Measurements from ENCODE around the gene ARHGEF10L. TPM values are rescaled to one million over a fixed set of nuclear protein-coding genes. Genes with fewer than 3 reads are reported as not detected.

The ARHGEF10L gene
- total RNA-seq, 2 experiments from 2014 or later = not detected

DNA sequence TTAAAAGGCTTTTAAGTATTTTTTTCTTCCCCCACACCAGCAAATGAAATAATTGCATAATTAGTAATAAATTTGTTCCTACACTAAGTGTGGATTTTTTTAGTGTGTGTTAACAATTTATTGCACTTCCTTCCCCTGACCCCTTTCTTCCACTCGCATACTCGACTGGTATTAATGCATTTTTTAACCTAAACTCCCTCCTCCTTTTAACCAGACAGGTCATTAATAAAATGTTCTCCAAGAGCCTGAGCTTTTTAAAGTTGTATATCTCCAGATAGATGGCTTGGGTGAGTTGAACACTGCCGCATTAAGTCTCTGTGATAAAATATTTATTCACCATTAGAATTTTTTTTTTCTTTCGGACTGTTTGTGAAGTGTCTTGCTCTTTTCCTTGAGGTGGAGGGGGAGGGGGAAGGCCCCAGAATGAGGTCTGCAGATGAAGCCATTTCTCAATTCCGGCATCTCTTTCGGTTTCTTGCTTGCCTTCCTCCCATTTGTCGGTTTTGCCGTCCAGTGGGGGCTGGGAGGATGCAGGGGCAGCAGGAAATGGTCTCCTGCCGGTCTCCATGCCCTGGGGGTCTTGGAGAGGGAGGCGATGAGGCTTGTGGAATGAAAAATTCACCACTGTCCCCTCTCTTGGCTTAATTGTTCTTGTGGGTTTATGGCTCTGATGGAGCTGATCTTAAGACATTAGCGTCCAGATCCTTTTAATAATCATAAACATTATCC lies 151.6 kb downstream of the ARHGEF10L start:
- no peak for DNase-seq
- Mint-ChIP-seq H3K27ac (no peak overlapping the region), H3K4me1 (no peaks in the 10 kb centered on the region), H3K27me3 (peaks cover 10% of the 10 kb centered on the region), H3K36me3 (no peaks in the 10 kb centered on the region), H3K4me3 (no peak overlapping the region), H3K9me3 (no peaks in the 10 kb centered on the region)

DNA sequence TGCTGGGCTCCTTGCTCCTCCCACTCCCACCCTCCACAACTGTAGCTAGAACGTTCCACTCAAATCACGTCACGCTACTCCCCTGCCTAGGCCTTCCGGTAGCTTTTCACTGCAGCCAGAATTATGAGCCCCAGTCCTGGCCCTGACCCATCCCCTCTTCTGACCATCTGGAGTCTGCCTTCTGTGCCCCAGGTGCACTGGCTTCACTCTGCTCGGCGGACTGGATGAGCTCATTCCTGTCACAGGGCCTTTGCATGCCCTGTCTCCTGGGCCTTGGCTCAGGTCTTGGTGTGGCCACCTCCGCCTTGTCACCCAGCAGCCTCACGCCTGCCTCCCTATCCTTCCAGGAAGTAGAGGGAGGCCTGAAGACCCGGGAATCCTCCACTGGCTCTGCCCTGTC lies 153.1 kb downstream of the ARHGEF10L start:
- DNase-seq = no peak
- Mint-ChIP-seq H3K4me1 (no peaks in the 10 kb centered on the region), H3K9me3 (no peaks in the 10 kb centered on the region), H3K27me3 (peaks cover 14% of the 10 kb centered on the region), H3K4me3 (no peak overlapping the region), H3K27ac (no peak overlapping the region), H3K36me3 (no peaks in the 10 kb centered on the region)

DNA sequence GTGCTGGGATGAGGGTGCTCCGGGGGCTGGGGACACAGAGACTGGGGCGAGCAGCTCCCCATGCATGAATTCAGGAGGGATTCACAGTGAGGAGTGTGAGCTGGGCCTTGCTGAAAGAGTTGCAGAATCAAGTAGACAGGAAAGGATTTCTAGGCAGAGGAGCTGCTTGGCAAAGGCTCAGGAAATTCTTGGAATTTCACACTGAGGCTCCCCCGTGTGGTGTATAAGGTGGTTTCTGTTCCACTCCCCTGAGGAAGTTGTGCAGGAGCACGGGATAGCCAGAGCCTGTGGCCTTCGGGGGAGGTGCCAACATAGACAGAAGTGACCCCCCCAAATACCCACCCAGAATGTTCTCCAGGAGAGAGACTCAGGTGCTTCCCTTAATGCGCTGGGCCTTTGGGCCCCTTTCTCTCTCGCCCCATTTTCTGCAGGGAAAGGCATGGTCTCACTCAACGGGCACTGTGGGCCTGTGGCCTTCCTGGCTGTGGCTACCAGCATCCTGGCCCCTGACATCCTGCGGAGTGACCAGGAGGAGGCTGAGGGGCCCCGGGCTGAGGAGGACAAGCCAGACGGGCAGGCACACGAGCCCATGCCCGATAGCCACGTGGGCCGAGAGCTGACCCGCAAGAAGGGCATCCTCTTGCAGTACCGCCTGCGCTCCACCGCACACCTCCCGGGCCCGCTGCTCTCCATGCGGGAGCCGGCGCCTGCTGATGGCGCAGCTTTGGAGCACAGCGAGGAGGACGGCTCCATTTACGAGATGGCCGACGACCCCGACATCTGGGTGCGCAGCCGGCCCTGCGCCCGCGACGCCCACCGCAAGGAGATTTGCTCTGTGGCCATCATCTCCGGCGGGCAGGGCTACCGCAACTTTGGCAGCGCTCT lies 157.2 kb downstream of the ARHGEF10L start:
- Mint-ChIP-seq H3K27me3 (peaks cover 14% of the 10 kb centered on the region), H3K4me1 (no peaks in the 10 kb centered on the region), H3K36me3 (no peaks in the 10 kb centered on the region)

DNA sequence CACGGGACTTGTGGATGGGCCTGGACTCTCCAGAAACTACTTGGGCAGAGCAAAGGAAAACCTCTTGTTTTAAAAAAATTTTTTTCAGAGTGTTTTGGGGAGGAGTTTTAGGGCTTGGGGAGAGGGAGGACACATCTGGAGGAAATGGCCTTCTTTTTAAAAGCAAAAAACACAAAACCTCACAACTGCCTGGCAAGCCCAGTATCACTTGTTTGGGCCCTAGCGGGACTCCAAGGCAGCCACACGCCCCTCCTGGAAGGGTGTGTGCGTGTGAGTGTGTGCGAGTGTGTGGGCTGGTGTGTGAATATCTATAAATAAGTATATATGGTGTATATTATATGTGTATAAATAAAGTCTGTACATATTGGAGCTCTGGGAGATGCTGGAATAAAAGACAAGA lies 158.0 kb downstream of the ARHGEF10L start:
- no peaks in the 10 kb centered on the region for H3K9me3 Mint-ChIP-seq
- no peaks in the 10 kb centered on the region for H3K4me1 Mint-ChIP-seq
- no peak overlapping the region for H3K27ac Mint-ChIP-seq
- H3K27me3 Mint-ChIP-seq = peaks cover 14% of the 10 kb centered on the region
- DNase-seq = no peak
- no peak overlapping the region for H3K4me3 Mint-ChIP-seq
- no peaks in the 10 kb centered on the region for H3K36me3 Mint-ChIP-seq

More for the DNA sequence above, 157.2 kb downstream of the ARHGEF10L start:
- Mint-ChIP-seq H3K4me3 (no peak overlapping the region), H3K27ac (no peak overlapping the region), H3K9me3 (no peaks in the 10 kb centered on the region)
- DNase-seq = no peak

DNA sequence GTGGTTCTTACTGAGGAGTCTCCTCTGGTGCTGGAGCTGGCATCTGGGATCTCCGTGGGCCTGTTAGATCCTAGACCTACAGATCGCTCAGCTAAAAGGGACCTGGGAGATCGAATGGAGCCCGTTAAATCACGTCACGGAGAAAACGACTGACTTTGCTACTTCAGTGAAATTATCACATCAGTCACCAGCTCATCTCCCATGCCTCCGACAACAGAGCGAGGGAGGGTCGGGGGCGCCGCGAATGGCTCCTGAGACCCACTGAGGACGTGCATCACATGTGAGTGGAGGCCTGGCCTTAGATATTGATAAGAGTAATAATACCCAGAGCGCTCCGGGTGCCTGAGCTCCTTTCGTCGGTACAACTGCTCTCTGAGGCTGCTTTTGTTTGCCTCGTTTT lies 160.1 kb downstream of the ARHGEF10L start:
- no peak overlapping the region for H3K27ac Mint-ChIP-seq
- H3K27me3 Mint-ChIP-seq = peaks cover 3% of the 10 kb centered on the region
- H3K4me1 Mint-ChIP-seq = no peaks in the 10 kb centered on the region
- no peaks in the 10 kb centered on the region for H3K36me3 Mint-ChIP-seq
- H3K9me3 Mint-ChIP-seq = no peaks in the 10 kb centered on the region
- no peak for DNase-seq
- H3K4me3 Mint-ChIP-seq = no peak overlapping the region

DNA sequence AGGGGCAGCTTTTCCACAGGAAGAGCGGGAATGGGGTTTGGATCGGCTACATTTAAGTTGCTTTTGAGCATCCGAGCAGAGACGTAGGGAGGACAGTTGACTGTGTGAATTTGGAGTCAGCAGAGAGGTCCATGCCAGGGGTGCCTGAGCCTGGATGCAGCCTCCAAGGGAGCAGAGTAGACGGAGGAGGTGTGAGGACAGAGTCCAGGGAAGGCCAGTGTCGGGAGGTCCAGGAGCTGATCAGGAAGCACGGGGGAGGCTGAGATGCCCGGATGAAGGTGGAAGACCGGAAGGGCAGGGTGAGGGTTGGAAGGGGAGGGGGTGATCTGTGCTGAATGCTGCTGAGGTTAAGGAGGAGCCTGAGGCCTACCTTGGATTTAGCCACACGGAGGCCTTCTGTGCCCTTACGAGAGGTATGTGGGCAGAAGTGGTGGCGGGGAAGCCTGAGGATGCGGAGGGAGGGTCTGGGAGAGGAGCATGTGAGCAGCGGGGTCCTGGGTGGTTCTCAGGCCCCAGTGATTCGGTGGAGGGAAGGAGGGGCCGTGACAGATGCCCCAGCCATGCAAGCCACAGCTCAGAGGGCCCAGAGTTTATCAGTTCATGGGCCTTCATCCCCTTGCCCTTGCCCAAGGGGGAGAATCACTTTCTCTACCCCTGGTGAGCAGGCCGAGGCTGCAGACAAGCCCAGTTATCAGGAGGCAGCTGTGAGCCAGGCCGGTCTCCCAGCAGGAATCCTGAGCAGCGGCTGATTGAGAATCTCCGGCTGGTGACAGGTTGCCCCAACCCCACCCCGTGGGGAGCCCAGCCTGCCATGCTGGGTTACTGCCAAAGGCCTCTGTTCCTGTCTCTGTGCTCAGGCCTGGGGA lies 161.7 kb downstream of the ARHGEF10L start:
- Mint-ChIP-seq H3K4me1 (no peaks in the 10 kb centered on the region), H3K27me3 (peaks cover 3% of the 10 kb centered on the region), H3K27ac (no peak overlapping the region), H3K9me3 (no peaks in the 10 kb centered on the region), H3K4me3 (no peak overlapping the region), H3K36me3 (no peaks in the 10 kb centered on the region)
- no peak for DNase-seq

DNA sequence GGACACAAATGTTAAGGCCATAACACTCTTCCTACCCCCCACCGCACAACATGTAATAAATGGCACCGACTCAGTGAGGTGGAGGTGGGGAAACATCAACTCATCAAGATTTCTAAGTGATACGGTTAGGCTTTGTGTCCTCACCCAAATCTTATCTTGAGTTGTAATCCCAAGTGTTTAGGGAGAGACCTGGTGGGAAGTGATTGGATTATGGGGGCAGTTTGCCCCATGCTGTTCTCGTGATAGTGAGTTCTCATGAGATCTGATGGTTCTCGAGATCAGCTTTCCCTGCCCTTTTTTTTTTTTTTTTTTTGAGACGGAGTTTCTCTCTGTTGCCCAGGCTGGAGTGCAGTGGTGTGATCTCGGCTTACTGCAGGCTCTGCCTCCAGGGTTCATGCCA lies 164.7 kb downstream of the ARHGEF10L start:
- Mint-ChIP-seq H3K4me3 (no peak overlapping the region), H3K9me3 (no peaks in the 10 kb centered on the region), H3K36me3 (no peaks in the 10 kb centered on the region), H3K4me1 (no peaks in the 10 kb centered on the region), H3K27ac (no peak overlapping the region), H3K27me3 (no peaks in the 10 kb centered on the region)
- no peak for DNase-seq

DNA sequence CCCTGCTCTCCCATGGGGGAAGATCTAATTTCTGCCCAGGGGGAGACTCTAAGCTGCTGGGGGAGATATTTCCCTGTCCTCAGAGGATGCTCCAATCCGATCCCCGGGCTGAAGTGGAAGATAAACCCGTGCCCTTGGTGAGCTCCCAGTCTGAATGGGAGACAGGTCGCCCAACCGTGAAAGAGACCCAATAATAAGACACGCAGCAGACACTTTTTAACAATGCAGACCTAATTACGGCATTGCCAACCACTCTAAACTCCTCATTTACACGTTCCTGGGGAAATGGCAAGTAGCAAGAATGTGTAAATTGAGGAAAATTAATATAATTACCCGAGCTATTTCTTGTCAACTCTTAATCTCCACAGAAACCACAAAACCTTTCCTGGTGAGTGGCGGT lies 166.9 kb downstream of the ARHGEF10L start:
- Mint-ChIP-seq H3K9me3 (no peaks in the 10 kb centered on the region), H3K4me3 (no peak overlapping the region), H3K27me3 (no peaks in the 10 kb centered on the region), H3K4me1 (no peaks in the 10 kb centered on the region), H3K27ac (no peak overlapping the region), H3K36me3 (no peaks in the 10 kb centered on the region)
- DNase-seq = no peak

DNA sequence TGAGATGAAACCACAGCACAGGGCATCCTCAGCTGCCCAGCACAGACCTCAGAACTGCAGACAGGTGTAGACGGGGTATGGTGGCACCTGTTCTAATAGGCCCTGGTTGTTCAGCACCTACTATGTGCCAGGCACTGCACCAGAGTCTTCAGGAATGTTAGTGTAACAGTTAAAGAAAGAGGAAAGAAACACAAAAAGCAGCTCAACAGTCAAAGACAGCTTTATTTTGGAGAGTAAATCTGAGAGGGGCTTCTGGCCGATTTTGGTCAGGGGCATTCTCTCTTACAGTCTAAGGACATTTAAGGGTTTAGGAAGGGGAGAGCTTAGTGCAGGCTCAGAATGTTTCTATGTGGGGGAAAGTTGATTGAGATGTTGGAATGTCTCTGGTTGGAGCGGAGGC lies 170.5 kb downstream of the ARHGEF10L start:
- no peaks in the 10 kb centered on the region for H3K36me3 Mint-ChIP-seq
- H3K27ac Mint-ChIP-seq = no peak overlapping the region
- no peak overlapping the region for H3K4me3 Mint-ChIP-seq
- DNase-seq = no peak
- no peaks in the 10 kb centered on the region for H3K9me3 Mint-ChIP-seq
- no peaks in the 10 kb centered on the region for H3K4me1 Mint-ChIP-seq
- H3K27me3 Mint-ChIP-seq = no peaks in the 10 kb centered on the region

DNA sequence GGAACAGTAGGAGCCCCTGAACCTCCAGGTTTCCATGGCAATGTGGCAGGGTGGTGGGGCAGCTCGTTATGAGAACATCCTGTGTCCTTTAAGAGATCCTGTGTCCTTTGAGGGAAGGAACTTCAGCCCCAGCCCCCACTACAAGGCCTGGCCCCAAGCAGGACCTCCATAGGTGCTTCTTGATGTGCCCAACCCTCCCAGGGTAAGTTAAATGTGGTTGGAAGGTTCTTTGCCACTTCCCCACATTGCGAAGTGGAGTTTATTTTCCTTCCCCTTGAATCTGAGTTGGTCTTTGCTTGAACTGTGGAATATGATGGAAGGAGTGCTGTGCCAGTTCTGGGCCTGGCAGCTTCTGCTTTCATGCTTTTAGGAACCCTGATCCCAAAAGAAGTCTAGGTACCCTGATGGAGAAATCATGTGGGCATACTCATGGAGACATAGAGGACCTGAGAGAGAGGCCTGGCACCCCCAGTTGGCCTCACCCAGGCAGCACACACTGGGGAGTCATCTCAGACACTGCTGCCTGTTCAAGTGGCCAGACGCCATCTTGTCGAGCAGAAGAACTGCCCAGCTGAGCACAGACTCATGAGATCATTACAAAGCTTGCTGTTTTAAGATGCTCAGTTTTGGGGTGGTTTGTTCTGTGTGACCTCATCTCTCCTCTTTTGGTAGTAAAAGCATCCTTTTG lies 171.5 kb downstream of the ARHGEF10L start:
- Mint-ChIP-seq H3K36me3 (no peaks in the 10 kb centered on the region), H3K4me1 (no peaks in the 10 kb centered on the region), H3K9me3 (no peaks in the 10 kb centered on the region), H3K4me3 (no peak overlapping the region), H3K27me3 (no peaks in the 10 kb centered on the region), H3K27ac (no peak overlapping the region)
- DNase-seq = no peak

DNA sequence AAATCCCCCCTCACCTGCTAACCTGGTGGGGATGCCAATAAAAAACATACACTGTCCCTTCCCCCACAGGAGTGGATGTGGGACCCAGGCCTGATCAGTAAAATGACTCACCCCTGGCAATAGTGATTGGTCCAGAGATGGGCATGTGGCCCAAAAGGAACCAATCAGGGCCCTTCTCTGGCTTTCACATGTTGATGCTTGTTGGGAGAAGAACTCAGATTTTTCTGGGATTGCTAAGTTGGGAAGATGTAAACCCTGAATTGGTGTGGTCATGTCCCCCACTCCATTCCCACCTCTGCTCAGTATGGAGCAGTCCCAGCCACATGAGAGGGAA lies 172.0 kb downstream of the ARHGEF10L start:
- H3K9me3 Mint-ChIP-seq = no peaks in the 10 kb centered on the region
- H3K36me3 Mint-ChIP-seq = no peaks in the 10 kb centered on the region
- no peak overlapping the region for H3K4me3 Mint-ChIP-seq
- no peak overlapping the region for H3K27ac Mint-ChIP-seq
- H3K4me1 Mint-ChIP-seq = no peaks in the 10 kb centered on the region
- no peaks in the 10 kb centered on the region for H3K27me3 Mint-ChIP-seq
- no peak for DNase-seq

DNA sequence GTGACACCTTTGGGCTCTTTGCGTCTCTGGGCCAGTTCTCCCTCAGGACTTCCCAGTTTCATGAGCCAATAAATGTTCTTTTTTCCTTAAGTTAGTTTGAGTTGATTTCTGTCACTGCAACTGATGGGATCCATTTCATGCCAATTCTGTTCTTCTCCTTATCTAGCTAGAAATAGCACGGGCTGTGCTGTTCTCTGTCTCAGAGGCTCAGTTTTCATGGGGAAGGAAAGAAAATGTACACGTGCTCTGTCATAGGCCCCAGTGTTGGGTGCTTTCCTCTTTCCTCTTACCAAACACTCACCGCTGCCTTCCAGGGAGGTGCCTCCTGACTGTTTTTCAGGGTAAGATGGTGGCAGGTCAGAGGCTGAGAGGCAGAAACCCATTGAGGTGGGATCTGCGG lies 172.4 kb downstream of the ARHGEF10L start:
- H3K27me3 Mint-ChIP-seq = peaks cover 2% of the 10 kb centered on the region
- no peaks in the 10 kb centered on the region for H3K9me3 Mint-ChIP-seq
- H3K4me1 Mint-ChIP-seq = no peaks in the 10 kb centered on the region
- no peaks in the 10 kb centered on the region for H3K36me3 Mint-ChIP-seq
- H3K27ac Mint-ChIP-seq = no peak overlapping the region
- DNase-seq = no peak
- no peak overlapping the region for H3K4me3 Mint-ChIP-seq

DNA sequence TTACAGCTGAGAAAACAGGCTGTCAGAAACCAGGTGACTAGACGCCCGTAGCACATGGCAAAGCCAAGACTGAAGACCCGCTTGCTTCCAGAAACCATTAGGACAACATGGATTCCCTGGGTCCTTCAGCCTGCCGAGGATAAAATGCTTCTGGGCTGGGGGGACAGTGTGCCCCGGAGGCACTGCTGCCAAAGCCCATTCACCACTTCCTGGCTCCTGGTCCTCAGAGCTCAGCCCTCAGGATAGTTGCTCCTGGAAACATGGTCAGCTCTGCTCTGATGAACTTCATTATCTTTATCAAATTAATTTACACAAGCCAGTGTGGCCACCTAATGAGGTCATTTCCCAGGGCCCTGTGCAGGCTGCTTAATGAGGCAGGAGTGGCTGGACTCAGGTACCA lies 174.5 kb downstream of the ARHGEF10L start:
- H3K4me1 Mint-ChIP-seq = no peaks in the 10 kb centered on the region
- H3K36me3 Mint-ChIP-seq = no peaks in the 10 kb centered on the region
- DNase-seq = no peak
- no peak overlapping the region for H3K27ac Mint-ChIP-seq
- peaks cover 6% of the 10 kb centered on the region for H3K27me3 Mint-ChIP-seq
- H3K4me3 Mint-ChIP-seq = no peak overlapping the region
- no peaks in the 10 kb centered on the region for H3K9me3 Mint-ChIP-seq

DNA sequence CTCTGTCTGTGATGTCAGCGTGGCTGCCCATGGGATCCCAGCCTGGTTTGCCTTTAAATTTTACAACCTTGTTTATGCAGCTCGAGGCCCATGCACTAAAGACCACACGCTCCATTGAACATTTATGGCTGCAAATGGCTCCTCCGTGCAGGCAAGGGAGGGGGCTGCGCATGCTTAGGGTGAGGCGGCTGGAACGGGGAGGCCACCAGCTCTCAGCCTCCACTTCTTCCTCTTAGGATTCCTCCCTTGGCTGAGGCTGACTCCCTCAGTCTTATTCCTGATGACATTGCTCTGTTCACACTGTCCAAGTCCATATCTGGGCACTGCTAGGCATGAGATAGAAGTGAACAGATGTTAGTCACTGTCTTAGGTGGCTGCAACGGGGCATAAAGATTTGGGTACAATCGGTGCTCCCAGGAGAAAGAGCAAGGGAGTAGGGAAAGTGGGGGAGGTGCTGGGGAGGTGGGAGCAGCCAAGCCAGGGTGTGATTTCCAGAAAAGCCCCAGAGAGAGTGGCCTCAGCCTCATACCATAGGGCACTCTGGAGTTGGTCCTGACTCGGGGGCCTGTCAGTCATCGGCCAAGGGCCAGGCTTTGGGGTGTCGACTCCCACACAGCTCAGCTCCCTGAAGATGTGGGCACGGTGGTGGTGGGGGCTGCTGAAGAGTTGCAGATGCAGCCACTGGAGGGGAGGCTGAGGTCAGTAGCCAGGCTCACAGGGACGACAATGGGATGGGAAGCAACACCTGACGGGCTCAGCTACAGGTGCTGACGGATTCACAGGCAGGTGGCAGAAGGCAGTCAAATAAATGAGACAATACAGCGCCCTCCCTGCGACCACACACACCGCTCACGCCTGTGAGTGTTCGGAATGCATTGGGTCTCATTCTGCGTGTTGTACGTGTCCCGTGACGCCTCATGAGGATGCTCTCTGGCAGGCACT lies 178.4 kb downstream of the ARHGEF10L start:
- no peak overlapping the region for H3K4me3 Mint-ChIP-seq
- no peaks in the 10 kb centered on the region for H3K9me3 Mint-ChIP-seq
- no peaks in the 10 kb centered on the region for H3K4me1 Mint-ChIP-seq
- peaks cover 6% of the 10 kb centered on the region for H3K27me3 Mint-ChIP-seq
- DNase-seq = no peak
- H3K36me3 Mint-ChIP-seq = no peaks in the 10 kb centered on the region
- H3K27ac Mint-ChIP-seq = no peak overlapping the region

Data from activated naive CD8-positive, alpha-beta T cell treated with anti-CD3 and anti-CD28 coated beads for 36 hours (primary cell).